Upper lobe of left lung (tissue), 4 donors: Measurements from ENCODE around the gene ATP6V0C.

ENCODE experiments used
- EP300 ChIP-seq, 4 donors: sonication (generic); formaldehyde crosslinking; IDR thresholded peaks; one replicate each; pipeline ENCODE4 v1.5.1; 2017; ENCODE audit warnings: antibody characterized with exemption in 4 of 4, control low read depth in 2 of 4
- POLR2A ChIP-seq, 4 donors: fragments of 450-650 bp; IDR thresholded peaks; one replicate each; pipeline ENCODE4 v1.5.1; 2016 to 2017; ENCODE audit warnings: antibody characterized with exemption in 4 of 4, mild to moderate bottlenecking in 2 of 4
- POLR2AphosphoS5 ChIP-seq, 2 donors: sonication (generic); formaldehyde crosslinking; IDR thresholded peaks; one replicate each; pipeline ENCODE4 v1.5.1; 2017; ENCODE audit warnings: antibody characterized with exemption in 2 of 2
- TF ChIP-seq, protein P1 (sequence below), 6 experiments: fragments of 450-650 bp in 4 of 6; fragments of 200-600 bp in 2 of 6; sonication (generic) in 2 of 6; IDR thresholded peaks; one replicate each; pipeline ENCODE4 v1.5.1; 2016 to 2019; ENCODE audit warnings: antibody characterized with exemption in 6 of 6

DNA sequence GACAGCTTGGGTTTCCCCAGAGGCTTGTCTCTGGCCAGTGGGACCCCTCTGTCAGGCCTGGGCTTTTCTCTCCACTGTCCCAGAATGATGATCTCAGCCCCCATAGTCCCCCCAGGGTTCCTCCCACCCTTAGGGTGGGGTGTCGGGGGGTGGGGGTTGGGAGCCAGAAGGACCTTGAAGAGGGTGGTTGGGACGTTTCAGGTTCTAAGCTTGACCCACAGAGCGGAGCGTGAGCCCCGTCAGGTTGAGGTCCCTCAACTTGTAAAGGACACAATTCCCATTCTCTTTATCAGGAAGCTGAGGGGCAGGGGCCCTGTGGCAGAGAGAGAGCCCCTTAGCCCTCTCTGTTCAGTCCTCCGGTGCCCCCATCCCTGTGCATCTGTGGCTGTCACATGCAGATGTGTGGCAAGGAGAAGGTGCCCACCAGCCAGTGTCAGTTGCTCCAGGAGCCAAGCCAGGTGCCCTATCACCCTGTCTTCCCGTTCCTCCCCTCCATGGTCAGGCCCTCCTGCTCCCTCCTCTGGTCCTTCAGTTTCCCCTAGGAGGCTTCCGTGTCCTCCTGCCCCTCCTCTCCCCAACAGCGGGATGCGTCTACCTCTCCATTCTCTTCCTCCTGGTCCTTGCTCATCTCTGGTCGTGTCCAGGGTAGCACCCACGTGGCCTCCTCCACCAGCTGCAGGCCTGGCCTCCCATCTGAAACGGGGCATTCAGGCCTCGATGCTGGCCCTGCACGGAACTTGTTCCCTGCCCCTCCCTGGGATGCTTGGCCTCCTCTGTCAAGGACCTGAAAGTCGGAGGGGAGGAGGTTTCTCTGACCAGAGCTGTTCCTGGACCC is 44.1 kb upstream of the ATP6V0C start:
- TF ChIP-seq, protein P1, sequence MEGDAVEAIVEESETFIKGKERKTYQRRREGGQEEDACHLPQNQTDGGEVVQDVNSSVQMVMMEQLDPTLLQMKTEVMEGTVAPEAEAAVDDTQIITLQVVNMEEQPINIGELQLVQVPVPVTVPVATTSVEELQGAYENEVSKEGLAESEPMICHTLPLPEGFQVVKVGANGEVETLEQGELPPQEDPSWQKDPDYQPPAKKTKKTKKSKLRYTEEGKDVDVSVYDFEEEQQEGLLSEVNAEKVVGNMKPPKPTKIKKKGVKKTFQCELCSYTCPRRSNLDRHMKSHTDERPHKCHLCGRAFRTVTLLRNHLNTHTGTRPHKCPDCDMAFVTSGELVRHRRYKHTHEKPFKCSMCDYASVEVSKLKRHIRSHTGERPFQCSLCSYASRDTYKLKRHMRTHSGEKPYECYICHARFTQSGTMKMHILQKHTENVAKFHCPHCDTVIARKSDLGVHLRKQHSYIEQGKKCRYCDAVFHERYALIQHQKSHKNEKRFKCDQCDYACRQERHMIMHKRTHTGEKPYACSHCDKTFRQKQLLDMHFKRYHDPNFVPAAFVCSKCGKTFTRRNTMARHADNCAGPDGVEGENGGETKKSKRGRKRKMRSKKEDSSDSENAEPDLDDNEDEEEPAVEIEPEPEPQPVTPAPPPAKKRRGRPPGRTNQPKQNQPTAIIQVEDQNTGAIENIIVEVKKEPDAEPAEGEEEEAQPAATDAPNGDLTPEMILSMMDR (IDR thresholded peaks at IDR 0.05) = no peak
- TF ChIP-seq POLR2AphosphoS5 (IDR thresholded peaks at IDR 0.05) = no peak
- no peak for TF ChIP-seq POLR2A (IDR thresholded peaks at IDR 0.05)
- no peak for TF ChIP-seq EP300 (IDR thresholded peaks at IDR 0.05)
